Left ventricle myocardium superior (tissue), 1 donor: ENCODE data around the gene FBXL5. TPM values are rescaled to one million over a fixed set of nuclear protein-coding genes. Genes with fewer than 3 reads are reported as not detected.
"Not testable (repeated sequence)": the region's sequence is repeated elsewhere in the genome, so short reads cannot be mapped to it uniquely, and the experiment has no call there.

ENCODE experiments used
- ATAC-seq: fragments of 200-7000 bp; cut with Tn5 transposase; one replicate; pipeline ENCODE4 v1.9.1; 2020; ENCODE audit warnings: mild to moderate bottlenecking, moderate library complexity
- DNase-seq: peaks from one replicate; pipeline ENCODE4 v3.0.0-alpha.2; 2020
- intact Hi-C: fragments of 100-400 bp; cut with micrococcal nuclease; formaldehyde crosslinking; loops from one replicate; pipeline ENCODE4 v1.11.0; 2022
- total RNA-seq: library from RNA; stranded (reverse); fragmentation: NEBNext Ultra II Directional; extraction: Animal tissue kit (Norgen Biotek cat#: 25700); gene quantifications from one replicate; pipeline ENCODE4 v1.2.1, GENCODE V29; 2021
- donor health status: DM: no; HTN: yes; CAD: no; lungs with severe emphysema.

The FBXL5 gene
- total RNA-seq, 1 donor from 2014 or later = 101 TPM

GRCh38 chr4:15656038-15656470 lies 897 bp upstream of the FBXL5 start:
- DNase-seq (no peak), ATAC-seq (peak; percentile 1)
- intact Hi-C loops = loop anchor here (10.0 kb wide), 1 partner anchor 171 kb away; no protein-coding TSS in a partner anchor

GRCh38 chr4:15654593-15655222 lies 449 bp downstream of the FBXL5 start:
- DNase-seq (peak; percentile 63), ATAC-seq (peak; percentile 61)
- intact Hi-C loops = loop anchor here (10.0 kb wide), 1 partner anchor 170 kb away; no protein-coding TSS in a partner anchor

- DNase-seq (no peak), ATAC-seq (peak; percentile 10)
- intact Hi-C loops = loop anchor here (10.0 kb wide), 1 partner anchor 169 kb away; no protein-coding TSS in a partner anchor
These were observed 1.1 kb downstream of the FBXL5 start for GRCh38 chr4:15653864-15654592.

GRCh38 chr4:15653420-15653819 lies 1.7 kb downstream of the FBXL5 start:
- no peak for ATAC-seq
- no peak for DNase-seq
- intact Hi-C loops = loop anchor here (10.0 kb wide), 1 partner anchor 169 kb away; no protein-coding TSS in a partner anchor

GRCh38 chr4:15652841-15653240 lies 2.3 kb downstream of the FBXL5 start:
- ATAC-seq (no peak), DNase-seq (no peak)
- intact Hi-C loops = loop anchor here (10.0 kb wide), 1 partner anchor 168 kb away; no protein-coding TSS in a partner anchor

- ATAC-seq (no peak), DNase-seq (no peak)
- intact Hi-C loops = loop anchor here (10.0 kb wide), 1 partner anchor 167 kb away; no protein-coding TSS in a partner anchor
These were observed 3.0 kb downstream of the FBXL5 start for GRCh38 chr4:15652191-15652590.

- DNase-seq (no peak), ATAC-seq (no peak)
- intact Hi-C loops = loop anchor here (10.0 kb wide), 1 partner anchor 167 kb away; no protein-coding TSS in a partner anchor
These were observed 3.5 kb downstream of the FBXL5 start for GRCh38 chr4:15651676-15652075.

- DNase-seq = no peak
- peak; percentile 58 for ATAC-seq
- intact Hi-C loops = loop anchor here (10.0 kb wide), 1 partner anchor 165 kb away; no protein-coding TSS in a partner anchor
These were observed 5.1 kb downstream of the FBXL5 start for GRCh38 chr4:15649914-15650545.

GRCh38 chr4:15648600-15648999 lies 6.6 kb downstream of the FBXL5 start:
- DNase-seq = no peak
- intact Hi-C loops = no loop called here

GRCh38 chr4:15638418-15638817 lies 16.7 kb downstream of the FBXL5 start:
- intact Hi-C loops = no loop called here
- DNase-seq (no peak), ATAC-seq (no peak)

More at GRCh38 chr4:15648600-15648999, 6.6 kb downstream of the FBXL5 start:
- ATAC-seq = no peak

GRCh38 chr4:15636818-15637217 lies 18.3 kb downstream of the FBXL5 start:
- no peak for DNase-seq
- ATAC-seq = no peak
- intact Hi-C loops = no loop called here

GRCh38 chr4:15617407-15617806 lies 37.8 kb downstream of the FBXL5 start:
- ATAC-seq, DNase-seq, intact Hi-C loops: not testable (repeated sequence)

- intact Hi-C loops, ATAC-seq, DNase-seq: not testable (repeated sequence)
These were observed 40.3 kb downstream of the FBXL5 start for GRCh38 chr4:15614891-15615290.

GRCh38 chr4:15612136-15612535 lies 43.0 kb downstream of the FBXL5 start:
- no peak for DNase-seq
- intact Hi-C loops = no loop called here

GRCh38 chr4:15610855-15611254 lies 44.3 kb downstream of the FBXL5 start:
- intact Hi-C loops = no loop called here
- ATAC-seq = no peak
- DNase-seq = no peak

More at GRCh38 chr4:15612136-15612535, 43.0 kb downstream of the FBXL5 start:
- no peak for ATAC-seq

- no peak for ATAC-seq
- DNase-seq = no peak
- intact Hi-C loops = no loop called here
These were observed 49.6 kb downstream of the FBXL5 start for GRCh38 chr4:15605537-15605936.

GRCh38 chr4:15601862-15602261 lies 53.3 kb downstream of the FBXL5 start:
- DNase-seq (no peak), ATAC-seq (no peak)
- intact Hi-C loops = no loop called here

- ATAC-seq (no peak), DNase-seq (no peak)
- intact Hi-C loops = no loop called here
These were observed 55.0 kb downstream of the FBXL5 start for GRCh38 chr4:15600176-15600575.

- no peak for ATAC-seq
- DNase-seq = no peak
- intact Hi-C loops = no loop called here
These were observed 56.5 kb downstream of the FBXL5 start for GRCh38 chr4:15598644-15599043.

- no peak for ATAC-seq
- intact Hi-C loops = no loop called here
- DNase-seq = no peak
These were observed 62.4 kb downstream of the FBXL5 start for GRCh38 chr4:15592799-15593198.
